ENCODE results near the gene COL4A3.
"Not testable (repeated sequence)": the region's sequence is repeated elsewhere in the genome, so short reads cannot be mapped to it uniquely, and the experiment has no call there.

The COL4A3 gene

DNA sequence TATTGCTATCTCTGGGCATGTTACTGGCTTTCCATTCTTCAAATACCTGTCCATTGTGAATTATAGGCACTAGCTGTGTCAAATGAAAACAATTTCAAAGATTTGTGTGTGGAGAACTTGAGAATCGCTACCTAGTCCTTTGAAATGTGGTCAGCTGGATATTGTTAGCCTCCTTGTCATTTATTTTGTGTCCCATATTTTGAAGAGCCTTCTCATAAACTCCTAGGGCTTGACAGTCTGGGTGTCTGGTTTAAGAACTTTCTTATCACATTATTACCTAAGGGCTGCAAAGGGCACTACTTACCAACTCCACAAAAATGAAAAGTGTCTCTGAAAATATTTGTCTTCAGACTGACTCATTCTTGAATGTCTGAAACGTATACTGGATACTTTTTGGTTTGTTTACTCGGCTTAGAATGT, 50.2 kb downstream of the COL4A3 start:
- TF ChIP-seq, protein P1, sequence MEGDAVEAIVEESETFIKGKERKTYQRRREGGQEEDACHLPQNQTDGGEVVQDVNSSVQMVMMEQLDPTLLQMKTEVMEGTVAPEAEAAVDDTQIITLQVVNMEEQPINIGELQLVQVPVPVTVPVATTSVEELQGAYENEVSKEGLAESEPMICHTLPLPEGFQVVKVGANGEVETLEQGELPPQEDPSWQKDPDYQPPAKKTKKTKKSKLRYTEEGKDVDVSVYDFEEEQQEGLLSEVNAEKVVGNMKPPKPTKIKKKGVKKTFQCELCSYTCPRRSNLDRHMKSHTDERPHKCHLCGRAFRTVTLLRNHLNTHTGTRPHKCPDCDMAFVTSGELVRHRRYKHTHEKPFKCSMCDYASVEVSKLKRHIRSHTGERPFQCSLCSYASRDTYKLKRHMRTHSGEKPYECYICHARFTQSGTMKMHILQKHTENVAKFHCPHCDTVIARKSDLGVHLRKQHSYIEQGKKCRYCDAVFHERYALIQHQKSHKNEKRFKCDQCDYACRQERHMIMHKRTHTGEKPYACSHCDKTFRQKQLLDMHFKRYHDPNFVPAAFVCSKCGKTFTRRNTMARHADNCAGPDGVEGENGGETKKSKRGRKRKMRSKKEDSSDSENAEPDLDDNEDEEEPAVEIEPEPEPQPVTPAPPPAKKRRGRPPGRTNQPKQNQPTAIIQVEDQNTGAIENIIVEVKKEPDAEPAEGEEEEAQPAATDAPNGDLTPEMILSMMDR (IDR thresholded peaks at IDR 0.05; ENCODE audit: control insufficient read depth, insufficient read depth, low read depth, low read length, missing control alignments), result no peak
- DNase-seq (ENCODE audit: low read depth), result no peak
- H3K4me3 ChIP-seq (ENCODE audit: control insufficient read depth, low read depth, low read length), result no peak overlapping the region

DNA sequence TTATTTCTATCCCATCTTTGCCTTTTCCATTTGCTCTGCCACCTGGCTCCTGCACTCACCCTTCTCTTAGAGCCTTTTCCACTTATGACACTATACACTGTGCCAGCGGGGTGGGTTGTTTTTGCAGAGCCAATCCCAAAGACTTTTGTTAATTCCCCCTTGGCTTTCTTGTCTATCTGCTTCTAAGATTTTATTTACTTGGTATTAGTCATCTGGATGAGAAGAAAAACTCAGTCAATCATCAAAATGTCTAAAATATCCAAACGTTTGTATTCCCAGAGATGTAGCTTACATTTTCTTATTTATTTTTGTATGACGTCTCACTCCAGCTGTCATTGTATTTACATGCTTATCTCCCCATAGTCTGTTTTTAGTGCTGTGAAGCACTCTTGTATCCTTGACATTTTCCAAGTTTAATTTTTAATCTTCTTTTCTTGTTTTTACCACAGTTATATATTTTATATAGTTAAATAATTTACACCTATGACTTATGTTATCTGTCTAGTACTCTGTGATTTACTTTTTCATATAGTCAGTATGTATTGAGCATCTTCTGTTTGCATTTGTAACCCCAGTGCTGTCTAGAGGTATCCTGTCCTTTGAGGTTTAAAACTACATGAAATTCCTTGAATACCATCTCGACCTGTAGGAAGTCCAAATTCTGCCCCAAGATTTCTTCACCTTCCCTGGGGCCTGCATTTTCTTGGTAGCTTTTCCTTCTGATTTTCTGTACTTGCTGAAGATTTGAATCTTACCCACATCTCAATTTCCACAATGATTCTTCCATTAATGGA, 55.1 kb downstream of the COL4A3 start:
- H3K4me3 ChIP-seq (ENCODE audit: control insufficient read depth, low read depth, low read length), result no peak overlapping the region
- DNase-seq (ENCODE audit: low read depth), result no peak
- TF ChIP-seq, protein P1 (IDR thresholded peaks at IDR 0.05; ENCODE audit: control insufficient read depth, insufficient read depth, low read depth, low read length, missing control alignments), result no peak

DNA sequence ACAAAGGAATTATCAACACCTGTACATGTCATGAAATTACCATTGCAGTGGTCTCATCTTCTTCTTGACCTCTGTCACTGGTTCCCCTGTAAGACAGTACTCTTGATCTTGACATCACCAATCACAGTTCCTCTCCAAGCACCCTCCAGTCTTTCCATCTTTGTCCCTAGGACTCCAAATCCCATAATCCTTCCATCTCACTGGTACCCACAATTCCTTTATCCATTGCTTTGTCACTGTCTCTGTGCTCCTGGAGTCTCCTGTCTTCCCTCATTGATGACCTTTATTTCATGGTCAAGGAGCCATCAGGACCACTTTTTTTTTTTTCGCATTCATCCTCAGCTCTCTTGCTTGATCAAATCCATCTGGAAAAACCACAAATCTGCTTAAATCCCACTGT, 56.7 kb downstream of the COL4A3 start:
- TF ChIP-seq, protein P1 (IDR thresholded peaks at IDR 0.05; ENCODE audit: control insufficient read depth, insufficient read depth, low read depth, low read length, missing control alignments), result no peak
- DNase-seq (ENCODE audit: low read depth), result no peak
- H3K4me3 ChIP-seq (ENCODE audit: control insufficient read depth, low read depth, low read length), result no peak overlapping the region

DNA sequence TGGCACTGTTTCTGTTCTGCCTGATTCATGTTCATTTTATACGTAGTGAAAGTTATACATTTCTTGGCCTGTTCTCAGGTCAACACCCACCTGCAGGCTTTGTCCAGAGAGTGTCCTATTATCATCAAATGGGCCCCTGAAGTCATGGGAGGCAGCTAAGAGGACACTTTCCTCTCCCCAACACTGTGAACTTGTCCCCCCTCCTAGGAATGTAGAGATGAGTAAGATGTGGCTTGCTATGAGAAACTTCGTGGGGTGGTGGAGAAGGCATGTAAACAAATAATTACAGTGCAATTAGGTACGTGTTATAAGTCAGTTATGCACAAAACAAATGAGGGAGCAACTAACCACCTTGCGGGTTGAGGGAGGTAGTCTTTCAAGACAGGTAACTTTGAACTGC, 57.9 kb downstream of the COL4A3 start:
- TF ChIP-seq, protein P1 (IDR thresholded peaks at IDR 0.05; ENCODE audit: control insufficient read depth, insufficient read depth, low read depth, low read length, missing control alignments), result no peak
- no peak overlapping the region for H3K4me3 ChIP-seq (ENCODE audit: control insufficient read depth, low read depth, low read length)
- no peak for DNase-seq (ENCODE audit: low read depth)

DNA sequence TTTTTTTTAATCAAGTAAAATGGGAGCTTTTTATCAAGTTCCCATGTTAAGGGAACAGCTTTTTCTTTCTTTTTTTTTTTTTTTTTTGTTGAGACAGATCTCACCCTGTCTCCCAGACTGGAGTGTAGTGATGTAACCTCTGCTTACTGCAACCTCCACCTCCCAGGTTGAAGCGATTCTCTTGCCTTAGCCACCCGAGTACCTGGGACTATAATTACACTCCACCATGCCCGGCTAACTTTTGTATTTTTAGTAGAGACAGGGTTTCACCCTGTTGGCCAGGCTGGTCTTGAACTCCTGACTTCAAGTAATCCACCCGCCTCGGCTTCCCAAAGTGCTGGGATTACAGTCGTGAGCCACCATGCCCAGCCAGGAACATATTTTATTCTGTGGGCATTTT, 61.2 kb downstream of the COL4A3 start:
- DNase-seq (ENCODE audit: low read depth); H3K4me3 ChIP-seq (ENCODE audit: control insufficient read depth, low read depth, low read length): not testable (repeated sequence)

DNA sequence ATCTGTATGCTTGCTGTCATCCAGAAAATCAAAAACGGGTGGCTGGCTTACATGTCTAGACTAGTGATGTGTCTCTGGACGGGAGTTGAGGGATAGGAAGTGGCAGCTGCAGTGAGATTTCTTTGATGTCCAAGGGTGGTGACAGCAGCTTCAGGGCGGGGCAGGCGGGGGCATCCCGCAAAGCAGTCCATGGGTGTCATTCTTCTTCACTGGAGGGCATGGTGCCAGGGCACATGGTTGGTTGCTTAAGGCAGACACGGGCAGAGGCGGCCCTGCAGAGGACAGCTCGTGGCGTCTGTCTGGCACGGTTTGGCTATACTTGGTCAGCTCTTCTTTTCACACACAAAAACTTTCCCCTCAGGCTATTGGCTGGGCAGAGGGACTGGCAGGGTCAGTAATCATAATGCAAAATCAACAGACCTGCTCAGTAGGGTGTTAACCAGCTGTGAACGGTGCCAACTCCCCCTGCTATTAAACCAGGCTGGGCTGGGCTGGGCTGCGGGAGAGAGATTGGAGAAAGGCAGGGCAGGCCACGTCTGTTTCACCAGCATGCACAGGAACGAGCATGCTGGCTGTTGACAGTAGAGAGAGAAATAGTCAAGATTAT, 63.7 kb downstream of the COL4A3 start:
- no peak for DNase-seq (ENCODE audit: low read depth)
- H3K4me3 ChIP-seq (ENCODE audit: control insufficient read depth, low read depth, low read length), result no peak overlapping the region
- TF ChIP-seq, protein P1 (IDR thresholded peaks at IDR 0.05; ENCODE audit: control insufficient read depth, insufficient read depth, low read depth, low read length, missing control alignments), result no peak

DNA sequence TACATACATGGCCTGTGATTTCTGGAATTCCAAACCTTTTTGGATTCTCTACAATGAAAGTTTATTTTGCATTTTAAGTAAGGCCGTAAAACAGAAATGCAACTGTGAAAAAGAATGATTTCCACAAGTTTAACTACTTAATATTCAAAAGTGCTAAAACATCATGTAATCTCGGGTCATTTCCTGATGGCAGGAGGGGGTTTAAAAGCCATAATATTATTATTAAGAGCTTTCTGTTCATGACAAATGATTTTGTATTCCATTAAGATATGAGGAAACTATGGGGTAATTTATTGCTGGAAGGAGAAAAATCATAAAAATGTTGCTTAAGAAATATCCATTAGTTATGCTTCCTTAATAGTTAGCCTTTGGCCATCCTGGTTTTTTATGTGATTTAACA, 65.7 kb downstream of the COL4A3 start:
- H3K4me3 ChIP-seq (ENCODE audit: control insufficient read depth, low read depth, low read length), result no peak overlapping the region
- DNase-seq (ENCODE audit: low read depth), result no peak
- TF ChIP-seq, protein P1 (IDR thresholded peaks at IDR 0.05; ENCODE audit: control insufficient read depth, insufficient read depth, low read depth, low read length, missing control alignments), result no peak
